ENCODE results near the gene TRIL.

TRIL gene

GRCh38 chr7:28993371-28993770 lies 35.2 kb upstream of the TRIL start:
- no peak overlapping the region for H3K9ac ChIP-seq (ENCODE audit: low read depth in 1 of 2, low read length in 2 of 2)
- no peak overlapping the region for H3K27ac ChIP-seq (ENCODE audit: low read depth, low read length)
- peaks cover 0 to 11% of the 10 kb centered on the region in 2 donors for H3K4me1 ChIP-seq (ENCODE audit: control insufficient read depth in 1 of 2, insufficient read depth in 2 of 2, low read length in 2 of 2)
- H3K27me3 ChIP-seq (ENCODE audit: control insufficient read depth in 1 of 2, insufficient read depth in 2 of 2, low read length in 2 of 2): no peaks in the 10 kb centered on the region
- H3K9me3 ChIP-seq (ENCODE audit: control insufficient read depth in 1 of 2, low read length in 2 of 2): no peaks in the 10 kb centered on the region
- no peaks in the 10 kb centered on the region for H3K36me3 ChIP-seq (ENCODE audit: control insufficient read depth in 1 of 2, insufficient read depth in 2 of 2, low read length in 2 of 2)
- no peak overlapping the region for H3K4me3 ChIP-seq (ENCODE audit: low read depth in 1 of 2, low read length in 2 of 2)

GRCh38 chr7:28992798-28993197 lies 34.7 kb upstream of the TRIL start:
- H3K9me3 ChIP-seq (ENCODE audit: control insufficient read depth in 1 of 2, low read length in 2 of 2): no peaks in the 10 kb centered on the region
- no peaks in the 10 kb centered on the region for H3K27me3 ChIP-seq (ENCODE audit: control insufficient read depth in 1 of 2, insufficient read depth in 2 of 2, low read length in 2 of 2)
- H3K27ac ChIP-seq (ENCODE audit: low read depth, low read length): no peak overlapping the region
- H3K4me3 ChIP-seq (ENCODE audit: low read depth in 1 of 2, low read length in 2 of 2): no peak overlapping the region
- H3K36me3 ChIP-seq (ENCODE audit: control insufficient read depth in 1 of 2, insufficient read depth in 2 of 2, low read length in 2 of 2): no peaks in the 10 kb centered on the region
- peaks cover 0 to 5% of the 10 kb centered on the region in 2 donors for H3K4me1 ChIP-seq (ENCODE audit: control insufficient read depth in 1 of 2, insufficient read depth in 2 of 2, low read length in 2 of 2)
- H3K9ac ChIP-seq (ENCODE audit: low read depth in 1 of 2, low read length in 2 of 2): no peak overlapping the region

GRCh38 chr7:28990200-28990960 lies 32.2 kb upstream of the TRIL start:
- Histone ChIP-seq H3K9me3 (ENCODE audit: control insufficient read depth in 1 of 2, low read length in 2 of 2) (no peaks in the 10 kb centered on the region), H3K4me1 (ENCODE audit: control insufficient read depth in 1 of 2, insufficient read depth in 2 of 2, low read length in 2 of 2) (peaks cover 6 to 18% of the 10 kb centered on the region in 2 donors), H3K27me3 (ENCODE audit: control insufficient read depth in 1 of 2, insufficient read depth in 2 of 2, low read length in 2 of 2) (no peaks in the 10 kb centered on the region), H3K9ac (ENCODE audit: low read depth in 1 of 2, low read length in 2 of 2) (no peak overlapping the region), H3K36me3 (ENCODE audit: control insufficient read depth in 1 of 2, insufficient read depth in 2 of 2, low read length in 2 of 2) (no peaks in the 10 kb centered on the region), H3K4me3 (ENCODE audit: low read depth in 1 of 2, low read length in 2 of 2) (no peak overlapping the region), H3K27ac (ENCODE audit: low read depth, low read length) (no peak overlapping the region)

- Histone ChIP-seq H3K4me3 (ENCODE audit: low read depth in 1 of 2, low read length in 2 of 2) (no peak overlapping the region), H3K9ac (ENCODE audit: low read depth in 1 of 2, low read length in 2 of 2) (no peak overlapping the region), H3K9me3 (ENCODE audit: control insufficient read depth in 1 of 2, low read length in 2 of 2) (no peaks in the 10 kb centered on the region), H3K27ac (ENCODE audit: low read depth, low read length) (no peak overlapping the region), H3K27me3 (ENCODE audit: control insufficient read depth in 1 of 2, insufficient read depth in 2 of 2, low read length in 2 of 2) (no peaks in the 10 kb centered on the region), H3K36me3 (ENCODE audit: control insufficient read depth in 1 of 2, insufficient read depth in 2 of 2, low read length in 2 of 2) (no peaks in the 10 kb centered on the region), H3K4me1 (ENCODE audit: control insufficient read depth in 1 of 2, insufficient read depth in 2 of 2, low read length in 2 of 2) (peaks cover 6 to 23% of the 10 kb centered on the region in 2 donors)
Observed at GRCh38 chr7:28989211-28989980, 31.3 kb upstream of the TRIL start.

- no peaks in the 10 kb centered on the region for H3K9me3 ChIP-seq (ENCODE audit: control insufficient read depth in 1 of 2, low read length in 2 of 2)
- no peak overlapping the region for H3K27ac ChIP-seq (ENCODE audit: low read depth, low read length)
- no peak overlapping the region for H3K9ac ChIP-seq (ENCODE audit: low read depth in 1 of 2, low read length in 2 of 2)
- no peaks in the 10 kb centered on the region for H3K27me3 ChIP-seq (ENCODE audit: control insufficient read depth in 1 of 2, insufficient read depth in 2 of 2, low read length in 2 of 2)
- peaks cover 6 to 23% of the 10 kb centered on the region in 2 donors for H3K4me1 ChIP-seq (ENCODE audit: control insufficient read depth in 1 of 2, insufficient read depth in 2 of 2, low read length in 2 of 2)
- no peaks in the 10 kb centered on the region for H3K36me3 ChIP-seq (ENCODE audit: control insufficient read depth in 1 of 2, insufficient read depth in 2 of 2, low read length in 2 of 2)
- no peak overlapping the region for H3K4me3 ChIP-seq (ENCODE audit: low read depth in 1 of 2, low read length in 2 of 2)
Observed at GRCh38 chr7:28988810-28989209, 30.7 kb upstream of the TRIL start.

- Histone ChIP-seq H3K4me3 (ENCODE audit: low read depth in 1 of 2, low read length in 2 of 2) (no peak overlapping the region), H3K9ac (ENCODE audit: low read depth in 1 of 2, low read length in 2 of 2) (no peak overlapping the region), H3K27me3 (ENCODE audit: control insufficient read depth in 1 of 2, insufficient read depth in 2 of 2, low read length in 2 of 2) (no peaks in the 10 kb centered on the region), H3K27ac (ENCODE audit: low read depth, low read length) (no peak overlapping the region), H3K4me1 (ENCODE audit: control insufficient read depth in 1 of 2, insufficient read depth in 2 of 2, low read length in 2 of 2) (peaks cover 6 to 23% of the 10 kb centered on the region in 2 donors), H3K36me3 (ENCODE audit: control insufficient read depth in 1 of 2, insufficient read depth in 2 of 2, low read length in 2 of 2) (no peaks in the 10 kb centered on the region), H3K9me3 (ENCODE audit: control insufficient read depth in 1 of 2, low read length in 2 of 2) (no peaks in the 10 kb centered on the region)
Observed at GRCh38 chr7:28988091-28988490, 30.0 kb upstream of the TRIL start.

GRCh38 chr7:28986765-28987110 lies 28.6 kb upstream of the TRIL start:
- H3K9ac ChIP-seq (ENCODE audit: low read depth in 1 of 2, low read length in 2 of 2): no peak overlapping the region
- H3K4me3 ChIP-seq (ENCODE audit: low read depth in 1 of 2, low read length in 2 of 2): no peak overlapping the region
- no peaks in the 10 kb centered on the region for H3K36me3 ChIP-seq (ENCODE audit: control insufficient read depth in 1 of 2, insufficient read depth in 2 of 2, low read length in 2 of 2)
- H3K27me3 ChIP-seq (ENCODE audit: control insufficient read depth in 1 of 2, insufficient read depth in 2 of 2, low read length in 2 of 2): no peaks in the 10 kb centered on the region
- H3K4me1 ChIP-seq (ENCODE audit: control insufficient read depth in 1 of 2, insufficient read depth in 2 of 2, low read length in 2 of 2): peaks cover 6 to 23% of the 10 kb centered on the region in 2 donors
- H3K9me3 ChIP-seq (ENCODE audit: control insufficient read depth in 1 of 2, low read length in 2 of 2): no peaks in the 10 kb centered on the region
- no peak overlapping the region for H3K27ac ChIP-seq (ENCODE audit: low read depth, low read length)

GRCh38 chr7:28986028-28986764 lies 28.1 kb upstream of the TRIL start:
- H3K9me3 ChIP-seq (ENCODE audit: control insufficient read depth in 1 of 2, low read length in 2 of 2): no peaks in the 10 kb centered on the region
- no peaks in the 10 kb centered on the region for H3K36me3 ChIP-seq (ENCODE audit: control insufficient read depth in 1 of 2, insufficient read depth in 2 of 2, low read length in 2 of 2)
- no peak overlapping the region for H3K9ac ChIP-seq (ENCODE audit: low read depth in 1 of 2, low read length in 2 of 2)
- H3K27me3 ChIP-seq (ENCODE audit: control insufficient read depth in 1 of 2, insufficient read depth in 2 of 2, low read length in 2 of 2): no peaks in the 10 kb centered on the region
- H3K4me3 ChIP-seq (ENCODE audit: low read depth in 1 of 2, low read length in 2 of 2): no peak overlapping the region
- no peak overlapping the region for H3K27ac ChIP-seq (ENCODE audit: low read depth, low read length)
- peaks cover 6 to 23% of the 10 kb centered on the region in 2 donors for H3K4me1 ChIP-seq (ENCODE audit: control insufficient read depth in 1 of 2, insufficient read depth in 2 of 2, low read length in 2 of 2)

GRCh38 chr7:28984631-28985030 lies 26.5 kb upstream of the TRIL start:
- no peaks in the 10 kb centered on the region for H3K27me3 ChIP-seq (ENCODE audit: control insufficient read depth in 1 of 2, insufficient read depth in 2 of 2, low read length in 2 of 2)
- no peaks in the 10 kb centered on the region for H3K36me3 ChIP-seq (ENCODE audit: control insufficient read depth in 1 of 2, insufficient read depth in 2 of 2, low read length in 2 of 2)
- H3K9ac ChIP-seq (ENCODE audit: low read depth in 1 of 2, low read length in 2 of 2): no peak overlapping the region
- no peaks in the 10 kb centered on the region for H3K9me3 ChIP-seq (ENCODE audit: control insufficient read depth in 1 of 2, low read length in 2 of 2)
- no peak overlapping the region for H3K27ac ChIP-seq (ENCODE audit: low read depth, low read length)
- H3K4me1 ChIP-seq (ENCODE audit: control insufficient read depth in 1 of 2, insufficient read depth in 2 of 2, low read length in 2 of 2): peaks cover 6 to 23% of the 10 kb centered on the region in 2 donors
- no peak overlapping the region for H3K4me3 ChIP-seq (ENCODE audit: low read depth in 1 of 2, low read length in 2 of 2)

GRCh38 chr7:28984217-28984616 lies 26.1 kb upstream of the TRIL start:
- Histone ChIP-seq H3K27me3 (ENCODE audit: control insufficient read depth in 1 of 2, insufficient read depth in 2 of 2, low read length in 2 of 2) (no peaks in the 10 kb centered on the region), H3K9me3 (ENCODE audit: control insufficient read depth in 1 of 2, low read length in 2 of 2) (no peaks in the 10 kb centered on the region), H3K4me1 (ENCODE audit: control insufficient read depth in 1 of 2, insufficient read depth in 2 of 2, low read length in 2 of 2) (peaks cover 6 to 23% of the 10 kb centered on the region in 2 donors), H3K9ac (ENCODE audit: low read depth in 1 of 2, low read length in 2 of 2) (no peak overlapping the region), H3K36me3 (ENCODE audit: control insufficient read depth in 1 of 2, insufficient read depth in 2 of 2, low read length in 2 of 2) (no peaks in the 10 kb centered on the region), H3K4me3 (ENCODE audit: low read depth in 1 of 2, low read length in 2 of 2) (no peak overlapping the region), H3K27ac (ENCODE audit: low read depth, low read length) (no peak overlapping the region)

All from duodenal mucosa (tissue), 2 donors.